Kidney (tissue), 14 donors: Measurements from ENCODE around the gene OSBPL10. TPM values are rescaled to one million over a fixed set of nuclear protein-coding genes. Genes with fewer than 3 reads are reported as not detected.

Experiments
- DNase-seq, 5 donors: peaks; one replicate each; pipeline ENCODE4 v3.0.0-alpha.2; 2013 to 2020
- FAIRE-seq: peaks from 2 replicates; lab custom pipeline; 2012; peaks lifted over from hg19 to GRCh38; lab: Jason Lieb, UNC
- H3K27ac ChIP-seq, 2 donors: one replicate each; pipeline ENCODE4 v1.7.0; 2013; ENCODE audit warnings: low read depth in 2 of 2, low read length in 2 of 2, inconsistent platforms in 1 of 2
- H3K27me3 ChIP-seq: one replicate; pipeline ENCODE4 v1.7.1; 2013; ENCODE audit warnings: low read length, inconsistent platforms; ENCODE audit not compliant: control insufficient read depth, insufficient read depth
- H3K36me3 ChIP-seq, 3 donors: one replicate each; pipeline versions ENCODE4 v1.7.0 to v1.7.1; 2013; ENCODE audit warnings: low read length in 3 of 3, control low read depth in 1 of 3, inconsistent platforms in 1 of 3; ENCODE audit not compliant: insufficient read depth in 3 of 3, control insufficient read depth in 2 of 3
- H3K4me1 ChIP-seq, 3 donors: one replicate each; pipeline versions ENCODE4 v1.7.0 to v1.7.1; 2013; ENCODE audit warnings: low read length in 3 of 3, inconsistent platforms in 1 of 3, low read depth in 1 of 3; ENCODE audit not compliant: control insufficient read depth in 2 of 3, insufficient read depth in 2 of 3
- H3K4me3 ChIP-seq, 3 donors: one replicate each; pipeline versions ENCODE4 v1.7.0 to v1.8.1; 2013; ENCODE audit warnings: low read length in 3 of 3, control low read depth in 1 of 3, inconsistent platforms in 1 of 3
- H3K9ac ChIP-seq, 3 donors: one replicate each; pipeline versions ENCODE4 v1.7.0 to v1.7.1; 2013; ENCODE audit warnings: low read length in 3 of 3, control low read depth in 1 of 3, inconsistent platforms in 1 of 3
- H3K9me3 ChIP-seq, 3 donors: one replicate each; pipeline versions ENCODE4 v1.7.0 to v1.7.1; 2013; ENCODE audit warnings: low read length in 3 of 3, control low read depth in 1 of 3, inconsistent platforms in 1 of 3; ENCODE audit not compliant: control insufficient read depth in 2 of 3, insufficient read depth in 1 of 3
- CTCF ChIP-seq: IDR thresholded peaks from 3 replicates; pipeline ENCODE4 v1.5.1; 2012; ENCODE audit warnings: mild to moderate bottlenecking, moderate library complexity, borderline replicate concordance; ENCODE audit not compliant: insufficient read depth; ENCODE audit errors: extremely low read depth
- intact Hi-C: fragments of 100-400 bp; cut with DNase I; formaldehyde crosslinking; loops from one replicate; pipeline ENCODE4 v1.11.1; 2022
- polyA plus RNA-seq: library from polyadenylated mRNA; stranded (reverse); fragments of 350-450 nt; fragmentation: Illumina TruSeq; extraction: RNeasy Lipid Tissue Mini Kit (QIAGEN cat#74804); gene quantifications from one replicate; pipeline ENCODE4 v1.2.3, GENCODE V29; 2014; ENCODE audit warnings: low read depth, low replicate concordance; ENCODE audit not compliant: insufficient read depth
- total RNA-seq: library from RNA; stranded (reverse); fragmentation: NEBNext Ultra II Directional; extraction: Animal tissue kit (Norgen Biotek cat#: 25700); gene quantifications from one replicate; pipeline ENCODE4 v1.2.1, GENCODE V29; 2021
- donor health status: control.
- donor health status: control.
- donor health status: control.
- donor health status: control.
- donor health status: control.
- donor health status: DM: yes; HTN: yes; CAD: no.
- donor health status: Normal renal cell carcinoma (clear cell type).

The OSBPL10 gene
- total and polyA plus RNA-seq, 2 donors from 2014 or later, result 11.8 to 89.3 TPM

GRCh38 chr3:31724651-31725050, 256.4 kb downstream of the OSBPL10 start:
- H3K27me3 ChIP-seq, result no peaks in the 10 kb centered on the region
- intact Hi-C loops, result no loop called here
- H3K27ac ChIP-seq, result no peak overlapping the region
- no peaks in the 10 kb centered on the region for H3K9me3 ChIP-seq
- H3K36me3 ChIP-seq, result no peaks in the 10 kb centered on the region
- H3K9ac ChIP-seq, result no peak overlapping the region
- DNase-seq (no peak), FAIRE-seq (no peak)
- no peaks in the 10 kb centered on the region for H3K4me1 ChIP-seq
- H3K4me3 ChIP-seq, result no peak overlapping the region
- peak; percentile 4 for TF ChIP-seq CTCF

- H3K27me3 ChIP-seq, result no peaks in the 10 kb centered on the region
- H3K9ac ChIP-seq, result no peak overlapping the region
- intact Hi-C loops, result no loop called here
- DNase-seq (no peak), FAIRE-seq (no peak)
- H3K36me3 ChIP-seq, result no peaks in the 10 kb centered on the region
- no peak overlapping the region for H3K27ac ChIP-seq
- no peak for TF ChIP-seq CTCF
- H3K4me3 ChIP-seq, result no peak overlapping the region
- no peaks in the 10 kb centered on the region for H3K4me1 ChIP-seq
- H3K9me3 ChIP-seq, result no peaks in the 10 kb centered on the region
Measured at GRCh38 chr3:31724116-31724515, 256.9 kb downstream of the OSBPL10 start.

GRCh38 chr3:31723701-31724100, 257.4 kb downstream of the OSBPL10 start:
- TF ChIP-seq CTCF, result no peak
- no peak for DNase-seq
- Histone ChIP-seq H3K9ac (no peak overlapping the region), H3K4me1 (no peaks in the 10 kb centered on the region), H3K9me3 (no peaks in the 10 kb centered on the region), H3K27ac (no peak overlapping the region), H3K4me3 (no peak overlapping the region), H3K27me3 (no peaks in the 10 kb centered on the region), H3K36me3 (no peaks in the 10 kb centered on the region)
- FAIRE-seq, result no peak
- intact Hi-C loops, result no loop called here

GRCh38 chr3:31721676-31722075, 259.4 kb downstream of the OSBPL10 start:
- no peaks in the 10 kb centered on the region for H3K9me3 ChIP-seq
- no peak overlapping the region for H3K27ac ChIP-seq
- TF ChIP-seq CTCF, result no peak
- intact Hi-C loops, result no loop called here
- H3K27me3 ChIP-seq, result no peaks in the 10 kb centered on the region
- no peaks in the 10 kb centered on the region for H3K36me3 ChIP-seq
- FAIRE-seq, result no peak
- H3K4me3 ChIP-seq, result no peak overlapping the region
- DNase-seq, result no peak
- no peaks in the 10 kb centered on the region for H3K4me1 ChIP-seq
- no peak overlapping the region for H3K9ac ChIP-seq
